Germinal center (tissue), 1 donor: ENCODE results near the gene CSMD2.

Experiments
- DNase-seq: peaks from one replicate; pipeline ENCODE4 v3.0.0; 2012; ENCODE audit warnings: mixed read lengths, low spot score

The CSMD2 gene

DNA sequence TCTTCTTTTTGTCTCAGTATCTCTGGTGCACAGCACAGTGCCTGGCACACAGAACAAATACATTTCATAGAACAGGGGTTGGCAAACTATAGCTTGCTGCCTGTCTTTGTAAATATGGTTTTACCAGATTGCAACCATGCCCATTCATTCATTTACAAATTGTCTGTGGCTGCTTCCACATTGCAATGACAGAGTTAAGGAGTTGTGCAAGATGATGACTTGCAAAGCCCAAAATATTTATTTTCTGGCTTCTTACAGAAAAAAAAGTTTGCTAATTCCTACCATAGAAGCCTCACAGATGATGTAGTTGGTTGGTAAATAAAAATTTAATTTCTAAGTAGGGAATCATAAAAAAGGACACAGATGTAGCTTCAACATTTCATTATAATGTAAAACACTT lies 312.3 kb downstream of the CSMD2 start:
- DNase-seq: no peak

DNA sequence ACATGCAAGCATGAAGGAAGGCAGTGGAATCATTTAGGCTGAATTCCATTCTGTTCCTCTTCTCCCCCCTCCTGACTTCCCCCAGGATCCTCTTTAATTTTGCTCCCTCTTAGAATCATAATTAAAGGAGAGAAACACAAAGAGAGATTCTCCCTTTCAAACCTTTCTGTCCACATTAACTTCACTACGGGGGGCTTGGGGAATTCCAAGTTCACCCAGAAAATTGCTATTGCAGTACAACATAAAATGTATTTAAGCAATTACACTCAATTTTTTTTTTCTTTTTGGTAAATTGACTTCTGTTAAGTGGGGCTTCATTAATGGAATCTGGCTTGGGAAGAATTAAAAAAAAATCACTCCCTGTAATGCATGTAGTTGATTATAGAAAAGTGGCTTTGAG lies 314.5 kb downstream of the CSMD2 start:
- DNase-seq: no peak

GRCh38 chr1:33849211-33849610 lies 315.8 kb downstream of the CSMD2 start:
- DNase-seq: no peak

GRCh38 chr1:33848205-33848937 lies 316.7 kb downstream of the CSMD2 start:
- DNase-seq: no peak

- no peak for DNase-seq
These were observed 318.2 kb downstream of the CSMD2 start for GRCh38 chr1:33846861-33847260.

DNA sequence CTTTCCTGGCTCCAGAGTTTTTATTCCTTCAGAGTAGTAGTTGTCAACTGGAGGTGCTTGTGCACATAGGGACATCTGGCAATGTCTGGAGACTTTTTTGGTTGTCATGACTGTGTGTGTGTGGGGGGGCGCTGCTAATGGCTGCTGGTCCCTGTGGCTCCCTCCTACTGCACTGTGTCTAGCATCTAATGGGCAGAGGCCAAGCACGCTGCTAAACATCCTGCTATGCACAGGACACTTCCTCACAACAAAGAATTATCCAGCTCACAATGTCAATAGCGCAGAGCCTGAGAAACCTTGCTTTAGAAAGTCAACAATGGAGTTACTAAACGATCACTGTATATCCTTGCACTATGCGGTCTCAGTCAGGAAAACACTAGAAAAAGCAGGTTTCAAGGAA lies 320.9 kb downstream of the CSMD2 start:
- no peak for DNase-seq

DNA sequence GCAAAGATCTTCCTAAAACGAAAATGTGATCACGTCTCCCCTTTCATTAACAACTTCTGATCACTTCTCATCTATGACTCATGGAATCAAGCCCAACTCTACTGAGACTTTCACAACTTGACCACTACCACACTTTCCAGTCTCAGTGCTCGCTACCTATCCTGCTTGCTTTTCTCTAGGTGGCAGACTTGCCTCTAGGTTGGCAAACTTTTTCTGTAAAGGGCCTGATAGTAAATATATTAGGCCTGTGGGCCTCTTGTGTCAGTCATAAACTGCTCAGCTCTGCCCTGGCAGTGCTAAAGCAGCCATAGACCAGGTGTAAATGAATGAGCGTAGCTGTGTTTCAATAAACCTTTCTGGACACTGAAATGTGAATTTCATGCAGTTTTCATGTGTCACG lies 322.7 kb downstream of the CSMD2 start:
- no peak for DNase-seq

DNA sequence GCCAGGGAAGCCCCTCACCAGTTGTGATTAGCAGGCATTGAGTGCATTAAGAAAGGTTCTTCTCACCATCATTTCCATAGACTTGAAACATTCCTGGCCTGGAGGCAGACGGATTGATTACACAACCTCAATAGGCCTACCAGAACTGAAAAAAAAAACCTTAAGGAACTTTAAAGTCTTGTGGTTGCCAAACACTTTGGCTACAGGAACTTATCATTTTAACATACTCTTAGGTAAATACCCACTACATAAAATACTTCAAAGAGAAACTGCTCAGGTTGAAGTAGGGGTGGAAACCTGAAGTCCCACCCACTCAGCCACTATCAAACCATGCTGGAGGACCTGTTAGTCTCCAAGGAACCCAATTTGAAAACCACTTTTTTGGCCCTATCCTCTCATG lies 323.5 kb downstream of the CSMD2 start:
- no peak for DNase-seq

GRCh38 chr1:33837635-33838034 lies 327.4 kb downstream of the CSMD2 start:
- DNase-seq: no peak

GRCh38 chr1:33836911-33837310 lies 328.1 kb downstream of the CSMD2 start:
- DNase-seq: no peak

DNA sequence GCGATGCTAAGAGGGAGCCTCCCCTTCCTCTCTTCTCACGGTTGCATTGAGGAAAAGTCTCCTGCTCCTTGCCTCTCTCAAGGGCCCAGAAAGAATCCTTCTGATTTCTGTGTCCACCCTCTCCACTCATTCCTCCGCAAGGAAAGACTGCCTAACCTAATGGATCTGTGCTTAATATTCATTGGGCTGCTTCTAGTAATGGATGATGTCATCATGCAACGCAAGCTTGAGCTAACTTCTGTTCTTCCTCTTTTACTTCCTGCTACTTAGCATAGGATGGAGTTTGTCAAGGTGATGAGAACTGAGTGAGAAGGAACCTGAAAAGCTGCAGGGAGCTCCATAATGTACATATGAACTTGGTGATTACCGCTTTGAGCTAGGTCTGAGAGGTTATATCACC lies 336.4 kb downstream of the CSMD2 start:
- DNase-seq: no peak

DNA sequence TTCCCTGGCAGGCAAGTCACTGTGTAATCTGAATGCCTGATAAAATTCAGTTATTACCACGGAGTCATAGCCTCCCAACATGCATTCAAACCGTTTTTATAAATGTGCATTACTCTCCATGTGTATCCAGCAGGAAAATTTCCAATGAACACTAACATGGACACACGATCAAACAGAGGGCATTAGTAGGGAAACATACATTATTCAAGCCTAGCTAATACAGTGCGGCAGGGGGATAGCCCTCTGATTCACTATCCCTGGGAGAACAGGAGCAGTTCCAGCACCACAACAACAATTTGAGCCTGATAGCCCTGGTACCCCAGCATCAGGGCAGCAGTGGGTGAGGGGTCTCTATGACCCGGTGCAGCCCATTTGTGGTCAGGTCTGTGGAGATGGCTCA lies 337.0 kb downstream of the CSMD2 start:
- no peak for DNase-seq

DNA sequence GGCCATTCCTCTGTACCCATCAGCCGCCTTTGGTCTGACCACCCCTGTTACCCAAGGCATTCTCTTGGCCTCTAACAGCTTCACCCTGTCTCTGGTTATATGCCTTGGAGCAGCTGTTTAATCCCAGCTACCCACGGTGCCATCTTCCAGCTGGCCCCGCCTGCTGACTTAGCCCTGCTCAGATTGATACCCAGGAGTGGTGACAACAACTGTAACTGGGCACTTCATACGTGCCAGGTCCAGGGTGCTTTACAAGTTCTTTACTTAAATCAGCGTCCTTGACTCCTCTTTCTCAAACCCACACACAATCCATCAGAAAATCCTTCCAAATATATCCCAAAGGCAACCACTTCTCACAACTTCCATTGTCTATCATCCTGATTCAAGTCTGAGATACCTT lies 338.3 kb downstream of the CSMD2 start:
- DNase-seq: no peak

DNA sequence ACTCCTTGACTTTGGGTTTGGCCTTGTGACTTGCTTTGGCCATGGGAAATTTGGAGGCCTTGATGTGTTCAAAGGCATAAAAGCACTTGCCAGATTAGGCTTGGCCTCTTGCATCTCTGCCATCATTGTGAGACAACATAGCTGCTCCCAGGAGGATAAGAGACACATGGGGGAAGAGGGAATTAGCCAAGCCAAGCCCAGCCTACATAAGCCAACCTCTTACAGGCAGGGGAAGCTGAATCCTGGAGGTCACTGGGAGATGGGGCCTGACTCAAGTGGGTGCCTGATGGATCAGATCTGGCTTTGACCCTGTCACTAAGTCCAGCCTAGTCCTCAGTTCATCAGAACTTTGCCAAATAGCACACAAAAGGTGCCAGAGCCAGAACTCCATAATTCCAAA lies 338.7 kb downstream of the CSMD2 start:
- DNase-seq: no peak

DNA sequence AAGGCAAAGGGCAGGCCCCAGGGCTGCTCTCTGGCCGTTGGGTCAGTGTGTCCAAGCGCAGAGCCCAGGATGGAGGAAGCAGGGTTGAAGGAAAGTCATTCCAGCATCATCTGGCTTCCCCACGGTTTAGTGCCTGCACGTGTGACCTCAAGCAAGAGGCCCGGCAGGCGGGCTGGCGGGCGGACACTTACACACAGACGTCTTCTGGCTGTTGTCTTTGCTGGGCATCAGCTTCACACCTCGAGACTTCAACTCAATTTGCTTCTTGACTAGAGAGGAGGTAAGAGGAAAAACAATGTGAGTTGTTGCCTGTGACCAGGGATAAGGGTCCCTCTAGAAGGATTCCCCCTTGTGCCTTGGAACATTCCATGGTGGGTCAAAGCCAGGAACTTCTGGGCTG lies 339.5 kb downstream of the CSMD2 start:
- DNase-seq: no peak

DNA sequence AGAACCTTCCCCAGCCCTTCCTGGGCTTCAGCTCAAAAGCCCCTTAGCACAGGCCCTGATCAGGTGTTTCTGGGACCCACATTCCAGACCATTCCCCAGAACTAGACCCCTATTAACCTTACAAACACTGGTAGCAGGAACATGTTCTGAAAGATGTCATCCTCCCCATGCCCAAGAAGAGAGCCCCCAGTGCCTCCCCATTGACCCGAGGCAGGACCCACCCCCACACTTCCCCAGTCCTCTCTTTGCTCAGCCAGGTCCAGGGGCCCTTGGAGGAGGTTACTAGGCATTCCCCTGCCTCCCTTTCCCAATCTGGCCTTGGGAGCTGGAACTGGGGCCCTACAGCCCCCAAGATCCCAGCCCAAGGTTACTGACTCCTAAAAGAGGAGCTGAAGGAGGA lies 340.1 kb downstream of the CSMD2 start:
- no peak for DNase-seq

GRCh38 chr1:33824321-33824720 lies 340.7 kb downstream of the CSMD2 start:
- DNase-seq: no peak

DNA sequence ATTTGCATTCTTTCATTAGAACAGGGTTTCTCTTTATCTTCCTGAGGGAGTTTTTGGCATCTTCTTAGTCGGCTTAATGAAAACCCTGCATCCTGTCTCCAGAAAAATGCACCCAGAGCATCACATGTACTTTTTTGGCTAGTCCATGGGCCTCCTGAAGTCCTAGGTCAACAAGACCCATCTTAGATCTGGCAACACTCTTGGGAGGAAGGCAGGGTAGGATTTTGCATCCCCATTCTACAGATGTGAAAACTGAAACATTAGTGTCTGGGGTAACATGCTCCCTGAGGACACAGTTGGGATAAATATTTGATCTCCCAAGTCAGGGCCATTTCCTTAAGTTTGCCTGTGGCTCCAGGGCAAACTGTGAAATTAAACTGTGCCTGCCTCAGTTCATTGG lies 341.2 kb downstream of the CSMD2 start:
- no peak for DNase-seq

- no peak for DNase-seq
These were observed 341.6 kb downstream of the CSMD2 start for GRCh38 chr1:33823401-33823800.

DNA sequence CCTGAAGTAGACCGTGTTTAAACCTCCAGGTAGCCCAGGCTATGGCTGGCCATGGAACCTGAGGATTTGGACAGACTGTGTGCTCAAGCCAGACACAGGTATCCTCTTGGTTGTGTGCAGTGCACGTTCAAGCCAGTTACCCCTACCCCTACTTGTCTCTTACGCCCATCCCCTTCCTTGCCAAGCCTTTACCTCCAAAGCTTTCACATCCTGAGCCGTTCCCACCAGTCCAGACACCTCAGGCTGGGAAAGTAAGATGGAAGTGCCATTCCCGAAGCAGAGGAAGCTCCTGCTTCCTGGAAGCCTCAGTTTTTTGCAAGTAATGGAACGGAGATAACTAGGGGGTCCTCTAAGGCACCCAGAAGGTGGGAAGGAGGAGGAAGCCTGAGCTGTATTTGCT lies 342.6 kb downstream of the CSMD2 start:
- DNase-seq: no peak

- DNase-seq: no peak
These were observed 343.7 kb downstream of the CSMD2 start for GRCh38 chr1:33821291-33821690.

DNA sequence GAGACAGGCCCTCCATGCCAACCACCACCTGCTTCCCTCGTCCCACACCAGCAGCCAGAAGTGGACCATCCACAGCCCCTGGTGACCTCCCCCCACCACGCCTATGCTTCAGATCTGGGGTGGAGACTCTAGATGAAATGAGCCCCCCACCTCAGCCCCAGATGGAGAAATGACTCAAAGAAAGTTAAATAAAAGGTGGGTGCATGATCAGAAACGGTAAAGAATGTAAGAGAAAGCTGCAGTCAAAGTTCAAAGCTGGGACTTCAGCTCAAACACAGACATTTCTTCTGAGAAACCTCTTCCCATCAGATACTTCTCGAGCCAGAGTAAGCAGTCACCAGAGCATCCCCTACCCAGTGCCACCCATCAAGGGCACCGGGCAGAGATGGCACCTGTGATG lies 344.2 kb downstream of the CSMD2 start:
- DNase-seq: no peak

DNA sequence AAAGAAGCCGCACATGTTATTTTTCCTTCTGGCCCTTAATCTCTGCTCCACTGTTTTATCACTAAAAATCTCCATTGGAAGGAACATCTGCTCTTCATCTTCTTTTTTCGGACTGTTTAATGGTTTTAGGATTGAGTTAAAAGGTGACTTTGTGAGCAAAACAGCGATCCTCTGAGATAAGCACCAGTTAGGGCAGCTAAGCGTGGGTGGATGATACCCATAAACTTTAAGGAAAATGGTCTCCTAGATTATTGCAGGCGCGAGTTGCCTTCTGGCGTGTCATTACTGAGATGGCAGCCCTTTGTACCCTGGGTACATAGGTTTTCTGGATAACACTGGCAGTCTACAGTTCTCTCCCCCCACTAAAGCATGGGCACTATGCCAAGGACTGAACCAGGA lies 345.1 kb downstream of the CSMD2 start:
- DNase-seq: no peak

DNA sequence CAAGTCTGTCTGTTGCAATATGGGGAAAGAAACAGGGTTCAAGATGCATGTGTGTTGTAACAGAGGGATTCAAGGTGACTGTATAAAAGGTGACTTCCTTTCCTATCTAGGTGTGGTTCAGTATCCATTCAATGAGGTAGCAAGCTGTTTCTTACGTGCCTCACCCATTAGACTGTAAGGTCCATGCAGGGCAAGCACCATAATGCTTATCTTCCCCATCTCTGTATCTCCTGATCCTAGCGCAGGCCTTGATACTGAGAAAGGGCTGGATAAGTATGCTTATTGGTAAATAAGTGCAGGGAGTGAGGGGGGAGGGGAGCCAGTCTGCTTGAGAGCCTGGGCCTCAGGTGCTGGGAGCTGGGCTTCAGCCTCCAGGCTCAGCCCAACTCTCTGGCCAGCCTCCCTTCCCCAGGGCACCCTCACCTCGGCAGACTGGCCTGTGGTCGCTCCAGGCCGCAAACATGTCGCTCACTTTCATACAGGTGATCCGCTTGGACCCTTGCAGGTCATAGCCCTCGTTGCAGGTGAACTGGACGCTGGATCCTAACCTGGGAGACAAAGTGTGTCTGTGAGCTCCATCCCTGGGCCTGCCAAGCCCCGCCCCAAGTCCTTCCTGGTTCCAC lies 345.6 kb downstream of the CSMD2 start:
- DNase-seq: no peak
